GM12801 (cell line): ENCODE data around the gene ZPR1.

Experiments
- CTCF ChIP-seq: IDR thresholded peaks from one replicate; pipeline ENCODE4 v1.5.1; 2011; ENCODE audit warnings: control low read depth; ENCODE audit not compliant: insufficient read length; ENCODE audit errors: extremely low read depth

Gene ZPR1

GRCh38 chr11:116826751-116827431 lies 39.1 kb upstream of the ZPR1 start:
- no peak for TF ChIP-seq CTCF

- no peak for TF ChIP-seq CTCF
These were observed 38.3 kb upstream of the ZPR1 start for GRCh38 chr11:116825854-116826750.

GRCh38 chr11:116825434-116825833 lies 37.6 kb upstream of the ZPR1 start:
- no peak for TF ChIP-seq CTCF

- TF ChIP-seq CTCF, result no peak
These were observed 35.4 kb upstream of the ZPR1 start, which contains the start of gene APOA4 for GRCh38 chr11:116823031-116823843. TSS of gene APOA4 (minus strand) at chr11:116823304. CDS start at chr11:116823191, 113 bp downstream.

- no peak for TF ChIP-seq CTCF
These were observed 34.8 kb upstream of the ZPR1 start for GRCh38 chr11:116822575-116822974.

- no peak for TF ChIP-seq CTCF
These were observed 33.5 kb upstream of the ZPR1 start for GRCh38 chr11:116821050-116821918.
